Neural cell (in vitro differentiated cells): ENCODE measurements around the gene NFASC. TPM values are rescaled to one million over a fixed set of nuclear protein-coding genes. Genes with fewer than 3 reads are reported as not detected.

Source experiments
- H2AFZ ChIP-seq: fragments of 200-600, 300-800 bp; sonication (generic), shearing (Covaris generic); 2 replicates; pipeline ENCODE4 v1.6.0; 2014; ENCODE audit warnings: low read depth, mild to moderate bottlenecking, antibody characterized with exemption, low read length, moderate library complexity
- H3F3A ChIP-seq: fragments of 200-600 bp; shearing (Covaris generic); 2 replicates; pipeline ENCODE4 v1.6.1; 2016; ENCODE audit warnings: mild to moderate bottlenecking, moderate library complexity, mixed read lengths, antibody characterized with exemption, low read length; ENCODE audit not compliant: insufficient read depth, poor library complexity, severe bottlenecking
- H3K27ac ChIP-seq: fragments of 200-600, 300-800 bp; sonication (generic), shearing (Covaris generic); 2 replicates; pipeline ENCODE4 v1.5.1; 2014; ENCODE audit warnings: mild to moderate bottlenecking, low read length, moderate library complexity
- H3K27me3 ChIP-seq: fragments of 300-800, 200-600 bp; sonication (generic), shearing (Covaris generic); 2 replicates; pipeline ENCODE4 v1.6.0; 2014; ENCODE audit warnings: mild to moderate bottlenecking, low read depth, low read length, moderate library complexity; ENCODE audit not compliant: insufficient read depth
- H3K36me3 ChIP-seq: fragments of 300-800, 200-600 bp; sonication (generic), shearing (Covaris generic); 2 replicates; pipeline ENCODE4 v1.5.1; 2014; ENCODE audit warnings: mild to moderate bottlenecking, antibody characterized with exemption, low read length, moderate library complexity; ENCODE audit not compliant: insufficient read depth
- H3K4me2 ChIP-seq: fragments of 300-800, 200-600 bp; sonication (generic), shearing (Covaris generic); 2 replicates; pipeline ENCODE4 v1.6.0; 2014; ENCODE audit warnings: mild to moderate bottlenecking, low read length
- H3K4me3 ChIP-seq: fragments of 300-800, 200-600 bp; sonication (generic), shearing (Covaris generic); 2 replicates; pipeline ENCODE4 v1.5.1; 2014; ENCODE audit warnings: mild to moderate bottlenecking, low read length, moderate library complexity
- H3K79me2 ChIP-seq: fragments of 200-600 bp; shearing (Covaris generic); replicated peaks from 2 replicates; pipeline ENCODE4 v1.6.0; 2014; ENCODE audit warnings: mild to moderate bottlenecking, low read length, moderate library complexity; ENCODE audit not compliant: insufficient read depth
- H3K9ac ChIP-seq: fragments of 300-800, 200-600 bp; sonication (generic), shearing (Covaris generic); 2 replicates; pipeline ENCODE4 v1.6.1; 2016; ENCODE audit warnings: mild to moderate bottlenecking, low read length, mixed read lengths
- H3K9me2 ChIP-seq: fragments of 200-600 bp; shearing (Covaris generic); 2 replicates; pipeline ENCODE4 v1.6.1; 2016; ENCODE audit warnings: mild to moderate bottlenecking, low read length, mixed read lengths; ENCODE audit not compliant: insufficient read depth
- H3K9me3 ChIP-seq: fragments of 200-600, 300-800 bp; sonication (generic), shearing (Covaris generic); 2 replicates; pipeline ENCODE4 v1.6.1; 2016; ENCODE audit warnings: mild to moderate bottlenecking, mixed run types, low read length, moderate library complexity, mixed read lengths
- H4K20me1 ChIP-seq: fragments of 200-600 bp; shearing (Covaris generic); 2 replicates; pipeline ENCODE4 v1.6.1; 2016; ENCODE audit warnings: mild to moderate bottlenecking, mixed run types; ENCODE audit not compliant: insufficient read depth
- CTCF ChIP-seq: fragments of 450-650 bp; IDR thresholded peaks from 2 replicates; pipeline ENCODE4 v1.5.1; 2014; ENCODE audit warnings: antibody characterized with exemption, mild to moderate bottlenecking, moderate library complexity; ENCODE audit not compliant: poor library complexity, severe bottlenecking
- EP300 ChIP-seq: fragments of 450-650 bp; conservative IDR thresholded peaks from 2 replicates; pipeline ENCODE4 v1.6.1; 2014; ENCODE audit warnings: antibody characterized with exemption, mild to moderate bottlenecking, moderate library complexity; ENCODE audit not compliant: poor library complexity, severe bottlenecking
- EZH2 ChIP-seq: fragments of 200-600, 300-800 bp; shearing (Covaris generic), sonication (generic); IDR thresholded peaks from 2 replicates; pipeline ENCODE4 v1.6.1; 2014; ENCODE audit warnings: antibody characterized with exemption, low read length, borderline replicate concordance, mild to moderate bottlenecking; ENCODE audit not compliant: insufficient read depth, poor library complexity, severe bottlenecking
- MXI1 ChIP-seq: fragments of 450-650 bp; conservative IDR thresholded peaks from 2 replicates; pipeline ENCODE4 v1.6.1; 2014; ENCODE audit warnings: antibody characterized with exemption, mild to moderate bottlenecking; ENCODE audit not compliant: poor library complexity, severe bottlenecking
- POLR2AphosphoS5 ChIP-seq: IDR thresholded peaks from 2 replicates; pipeline ENCODE4 v1.6.1; 2012
- RAD21 ChIP-seq: fragments of 450-650 bp; conservative IDR thresholded peaks from 2 replicates; pipeline ENCODE4 v1.6.1; 2014; ENCODE audit warnings: antibody characterized with exemption, mild to moderate bottlenecking, moderate library complexity
- REST ChIP-seq: IDR thresholded peaks from 2 replicates; pipeline ENCODE4 v1.6.1; 2012; ENCODE audit warnings: borderline replicate concordance
- SMC3 ChIP-seq: fragments of 450-650 bp; conservative IDR thresholded peaks from 2 replicates; pipeline ENCODE4 v1.6.1; 2014; ENCODE audit warnings: antibody characterized with exemption, mild to moderate bottlenecking, moderate library complexity; ENCODE audit not compliant: poor library complexity
- TAF1 ChIP-seq: IDR thresholded peaks from 2 replicates; pipeline ENCODE4 v1.6.1; 2012; ENCODE audit warnings: low read depth
- polyA plus RNA-seq: library from polyadenylated mRNA; depleted of rRNA; stranded (reverse); fragments of >200 nt; gene quantifications from 2 replicates; pipeline ENCODE4 v1.2.3, GENCODE V29; 2014

NFASC gene
- polyA plus RNA-seq, 1 donor from 2014 or later = 23.9 TPM

GRCh38 chr1:204977318-204977717 is 106.7 kb downstream of the NFASC start:
- Histone ChIP-seq H3F3A (no peaks in the 10 kb centered on the region), H3K79me2 (no peaks in the 10 kb centered on the region), H3K9me3 (no peaks in the 10 kb centered on the region), H3K9me2 (no peaks in the 10 kb centered on the region), H3K27ac (no peak overlapping the region), H4K20me1 (no peaks in the 10 kb centered on the region), H3K36me3 (peaks cover 20% of the 10 kb centered on the region), H3K4me3 (no peak overlapping the region), H3K27me3 (no peaks in the 10 kb centered on the region), H3K4me2 (no peak overlapping the region), H2AFZ (no peak overlapping the region), H3K9ac (no peak overlapping the region)
- no peak for TF ChIP-seq RAD21
- no peak for TF ChIP-seq EP300
- no peak for TF ChIP-seq CTCF
- TF ChIP-seq EZH2 = no peak
- no peak for TF ChIP-seq MXI1
- TF ChIP-seq REST = no peak
- no peak for TF ChIP-seq TAF1
- no peak for TF ChIP-seq POLR2AphosphoS5
- TF ChIP-seq SMC3 = no peak

- no peak overlapping the region for H2AFZ ChIP-seq
- no peaks in the 10 kb centered on the region for H3F3A ChIP-seq
- no peak overlapping the region for H3K9ac ChIP-seq
- H3K9me2 ChIP-seq = no peaks in the 10 kb centered on the region
- no peak overlapping the region for H3K4me2 ChIP-seq
- H3K4me3 ChIP-seq = no peak overlapping the region
- H3K27ac ChIP-seq = no peak overlapping the region
- no peaks in the 10 kb centered on the region for H3K79me2 ChIP-seq
- no peaks in the 10 kb centered on the region for H3K27me3 ChIP-seq
- no peaks in the 10 kb centered on the region for H3K9me3 ChIP-seq
- no peak for TF ChIP-seq EP300
- TF ChIP-seq MXI1 = no peak
- no peak for TF ChIP-seq CTCF
- TF ChIP-seq RAD21 = no peak
- TF ChIP-seq EZH2 = no peak
- no peak for TF ChIP-seq SMC3
- no peak for TF ChIP-seq POLR2AphosphoS5
- TF ChIP-seq REST = no peak
- no peak for TF ChIP-seq TAF1
- peaks cover 20% of the 10 kb centered on the region for H3K36me3 ChIP-seq
- H4K20me1 ChIP-seq = no peaks in the 10 kb centered on the region
Observed at GRCh38 chr1:204978782-204979181, 108.1 kb downstream of the NFASC start.
